ENCODE measurements around the gene PLEKHG2.

Gene PLEKHG2

DNA sequence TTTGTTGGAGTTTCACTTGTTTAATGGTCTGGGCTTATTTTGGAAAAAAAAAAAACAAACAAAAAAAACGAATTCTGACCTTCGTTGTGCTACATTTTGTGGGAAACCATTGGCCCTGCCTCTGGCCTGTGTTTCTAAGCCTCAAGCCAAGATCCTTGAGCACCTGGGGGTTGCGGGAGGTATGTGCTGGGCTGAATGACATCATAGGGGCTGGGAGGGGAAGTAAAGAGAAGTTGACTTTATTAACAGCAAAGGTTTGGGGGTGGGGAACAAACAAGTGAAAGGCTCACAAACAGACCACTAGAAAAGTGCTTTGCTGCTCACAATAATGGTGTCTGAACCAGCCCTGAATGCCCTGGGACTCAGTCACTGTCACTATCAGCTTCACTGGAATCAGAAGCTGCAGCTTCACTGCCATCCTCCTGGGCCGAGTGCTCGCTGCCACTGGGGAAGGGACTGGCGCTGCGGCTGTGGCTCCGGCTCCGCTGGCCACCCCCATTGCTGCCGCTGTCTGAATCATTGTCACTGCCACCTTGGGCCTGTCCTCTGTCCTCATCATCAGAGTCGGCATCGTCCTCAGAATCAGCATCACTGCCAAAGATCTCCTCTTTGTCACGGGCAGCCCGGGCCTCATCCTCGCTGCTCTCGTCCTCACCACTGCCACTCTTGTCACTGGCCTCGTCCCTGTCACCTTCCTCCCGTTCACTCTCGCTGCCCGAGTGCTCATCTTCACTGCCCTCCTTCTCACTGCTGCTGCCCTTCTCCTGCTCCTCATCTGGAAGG is 26.6 kb upstream of the PLEKHG2 start:
- no peak for DNase-seq (ENCODE audit: low spot score)

DNA sequence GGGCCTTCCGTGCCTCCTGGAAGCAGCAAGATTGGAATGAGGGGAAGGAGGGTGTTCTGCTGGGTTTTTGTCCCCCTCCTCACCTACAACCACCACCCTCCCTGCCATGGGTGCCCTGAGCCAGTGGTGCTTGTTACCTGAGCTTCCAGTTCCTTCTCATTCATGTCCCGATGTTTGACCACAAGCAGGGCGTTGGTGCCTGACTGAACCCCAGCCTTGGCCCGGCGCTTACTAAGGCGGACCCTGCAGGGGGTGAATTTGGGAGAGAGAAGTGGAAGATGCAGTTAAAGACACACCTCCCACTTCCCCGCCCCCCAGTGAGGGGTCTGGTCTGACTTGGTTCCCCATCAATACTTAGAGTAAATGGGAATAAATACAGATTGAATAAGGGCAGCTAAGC is 25.9 kb upstream of the PLEKHG2 start:
- DNase-seq (ENCODE audit: low spot score): no peak

DNA sequence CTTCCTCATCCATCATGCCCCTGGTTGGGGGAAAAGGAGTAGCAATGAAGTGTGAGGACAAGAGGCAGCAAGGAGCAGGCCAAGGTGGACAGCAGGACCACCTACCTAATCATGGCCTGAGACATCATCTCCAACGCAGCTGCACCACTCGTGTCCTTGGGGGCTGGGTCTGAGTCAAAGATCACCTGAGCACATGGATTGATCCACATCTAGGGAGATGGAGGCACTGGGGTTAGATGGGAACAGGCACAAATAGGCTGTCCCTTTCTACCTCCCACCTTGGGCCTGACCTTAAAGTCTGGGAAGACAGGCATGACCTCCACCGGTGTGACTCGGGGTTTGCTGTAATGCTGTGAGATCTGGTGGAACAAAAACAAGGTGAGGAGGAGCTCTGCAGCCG is 23.8 kb upstream of the PLEKHG2 start:
- no peak for DNase-seq (ENCODE audit: low spot score)

DNA sequence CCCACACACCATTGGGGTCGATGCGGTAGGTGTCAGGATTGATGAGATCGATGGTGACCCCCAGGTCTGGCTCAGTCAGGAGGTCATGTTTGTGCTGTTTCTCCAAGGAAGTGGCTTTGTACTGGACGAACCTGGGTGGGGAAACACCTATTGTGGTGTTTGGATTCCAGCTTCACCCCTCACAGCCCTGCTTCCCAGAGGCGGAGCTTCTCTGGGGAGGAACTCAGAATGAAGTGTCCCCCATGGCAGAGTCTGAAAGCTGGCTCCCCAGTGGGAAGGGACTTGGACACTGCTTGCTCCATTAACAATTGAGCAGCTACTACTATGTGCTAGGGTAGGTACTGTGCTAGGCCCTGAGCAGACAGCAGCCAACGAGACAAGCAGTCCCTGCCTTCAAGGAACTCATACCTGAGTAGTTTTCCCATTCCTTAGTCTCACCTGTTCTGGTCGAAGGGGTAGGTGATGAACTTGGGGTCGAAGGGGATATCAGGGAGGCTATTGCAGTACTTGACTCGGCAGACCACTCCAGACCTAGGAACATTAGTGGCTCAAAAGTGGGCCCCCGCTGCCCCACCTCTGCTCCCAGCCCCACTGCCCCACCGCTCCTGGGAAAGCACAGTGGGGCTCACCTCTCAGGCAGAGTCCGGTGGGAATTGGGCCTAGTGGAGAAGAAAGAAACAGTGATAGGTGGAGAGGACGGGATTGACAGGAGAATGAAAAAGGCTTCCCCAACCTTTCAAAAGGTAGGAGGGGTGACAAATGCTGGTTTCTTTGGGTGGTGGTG is 22.6 kb upstream of the PLEKHG2 start:
- DNase-seq (ENCODE audit: low spot score): no peak

DNA sequence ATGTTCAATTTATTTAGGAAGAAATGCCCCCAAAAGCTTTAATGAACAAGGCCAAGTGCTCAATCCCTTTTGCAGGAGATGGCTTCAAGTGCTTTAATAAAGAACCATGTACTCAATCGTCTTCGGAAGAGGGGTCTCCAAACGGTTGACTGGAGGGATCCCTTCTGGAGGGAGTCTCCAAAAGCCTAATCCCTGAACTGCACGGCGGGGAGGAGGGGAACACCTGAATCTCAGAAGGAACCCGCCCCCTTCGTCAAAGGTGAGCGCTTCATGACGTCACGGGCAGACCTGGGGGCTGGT is 22.1 kb upstream of the PLEKHG2 start:
- DNase-seq (ENCODE audit: low spot score): no peak

DNA sequence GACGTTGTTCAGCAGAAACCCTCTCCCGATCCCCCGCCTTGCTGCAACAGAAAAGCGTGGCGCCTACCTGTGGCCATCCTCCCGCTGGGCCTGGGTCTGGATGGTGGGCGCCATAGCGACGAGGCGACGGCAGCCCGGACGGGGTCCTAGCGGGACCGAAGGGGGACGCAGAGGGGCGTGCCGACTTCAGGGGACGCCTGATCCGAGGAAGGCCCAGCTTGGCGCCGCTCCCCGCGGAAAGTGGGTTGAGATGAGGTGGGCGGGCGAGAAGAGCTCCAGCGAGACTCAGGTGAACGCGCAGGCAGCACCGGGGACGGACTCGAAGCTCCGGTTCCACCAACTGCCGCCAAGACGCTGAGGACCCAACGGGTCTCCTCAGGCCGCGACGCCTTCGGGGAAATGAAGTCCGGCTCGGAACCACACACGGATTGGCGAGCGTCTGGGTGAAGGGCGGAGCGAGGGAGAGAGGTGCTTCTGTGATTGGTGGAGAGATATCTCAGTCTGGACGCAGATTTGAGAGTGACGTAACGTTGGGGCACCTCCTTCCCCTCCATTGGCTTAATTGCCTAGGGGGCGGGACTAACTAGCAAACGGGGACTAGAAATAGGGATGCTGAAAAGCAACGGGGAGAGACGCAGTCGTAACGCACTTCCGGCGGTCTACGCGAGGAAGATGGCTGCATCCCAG is 21.6 kb upstream of the PLEKHG2 start, which contains the start of the genes MED29 and PAF1:
Gene MED29, plus strand, starts transcription at position 628 of the 687 bp plus-strand sequence. Its CDS starts 45 bp downstream, at position 673.
Gene PAF1, minus strand, starts transcription at position 356 of the 687 bp plus-strand sequence. Its CDS starts 242 bp downstream, at position 114.
- peak; percentile 98 for DNase-seq (ENCODE audit: low spot score)

DNA sequence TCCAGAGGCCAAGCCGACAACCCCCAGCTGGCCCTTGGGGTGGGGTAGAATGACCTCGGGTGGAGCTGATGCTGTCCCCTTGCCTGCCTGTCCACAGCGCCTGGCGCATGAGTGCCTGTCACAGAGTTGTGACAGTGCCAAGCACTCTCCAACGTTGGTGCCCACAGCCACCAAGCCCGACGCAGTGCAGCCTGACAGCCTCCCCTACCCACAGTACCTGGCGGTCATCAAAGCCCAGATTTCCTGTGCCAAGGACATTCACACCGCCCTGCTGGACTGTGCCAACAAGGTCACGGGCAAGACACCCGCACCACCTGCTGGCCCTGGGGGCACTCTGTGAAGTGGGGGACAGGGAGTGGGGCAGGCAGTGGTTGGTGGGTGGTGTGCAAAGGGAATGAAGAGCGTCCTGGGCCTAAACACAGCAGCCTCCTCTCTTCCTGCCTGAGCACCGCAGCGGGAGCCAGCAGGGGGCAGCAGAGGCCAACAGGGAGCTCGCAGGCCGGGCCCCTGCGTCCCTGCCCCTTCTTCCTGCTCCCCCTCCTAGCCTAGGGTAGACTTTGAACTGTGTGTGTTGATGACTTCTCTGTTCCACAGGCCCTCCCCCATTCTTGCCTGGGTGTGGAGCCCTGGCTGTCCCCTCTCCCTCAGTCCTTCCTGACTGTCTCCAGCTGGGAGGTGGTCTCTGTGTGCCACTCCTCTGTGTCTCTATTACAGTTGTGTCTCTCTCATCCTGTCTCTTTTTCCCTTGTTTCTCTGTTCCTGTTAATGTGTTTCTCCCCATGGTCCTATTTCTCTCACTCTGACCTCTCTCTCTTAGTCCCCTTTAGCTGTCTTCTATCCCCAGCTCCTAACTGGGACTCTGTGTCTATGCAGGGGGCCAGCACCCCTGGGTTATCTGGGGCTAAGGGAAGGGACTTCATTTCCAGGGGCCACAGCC is 14.8 kb upstream of the PLEKHG2 start:
- DNase-seq (ENCODE audit: low spot score): peak; percentile 89

DNA sequence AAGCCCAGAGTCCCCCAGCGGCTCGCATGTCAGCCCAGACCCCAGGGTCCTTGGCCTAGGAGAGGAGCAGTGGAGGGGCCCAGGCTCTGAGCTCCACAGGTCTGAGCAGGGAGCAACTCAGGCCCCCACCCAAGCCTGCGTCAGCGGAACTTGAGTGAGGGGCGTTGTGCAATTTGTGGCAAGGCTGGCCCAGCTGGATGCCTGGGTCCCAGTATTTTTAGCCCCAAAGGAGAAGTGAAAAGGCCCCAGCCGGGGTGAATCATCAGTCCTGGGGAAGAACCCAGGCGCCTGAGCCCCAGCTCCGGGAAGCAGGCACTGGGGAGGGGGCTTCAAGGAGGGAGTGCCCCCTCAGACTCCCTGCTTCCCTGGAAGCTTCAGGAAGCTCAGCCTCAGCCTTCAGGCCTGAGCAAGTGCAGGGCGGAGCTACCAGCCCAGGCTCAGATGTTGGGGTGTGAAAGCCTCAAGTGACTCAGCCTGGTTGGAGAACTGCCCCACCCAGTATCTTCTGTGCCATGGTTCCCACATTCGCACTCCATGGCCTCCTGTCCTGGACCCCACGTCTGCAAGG is 14.1 kb upstream of the PLEKHG2 start:
- peak; percentile 84 for DNase-seq (ENCODE audit: low spot score)

DNA sequence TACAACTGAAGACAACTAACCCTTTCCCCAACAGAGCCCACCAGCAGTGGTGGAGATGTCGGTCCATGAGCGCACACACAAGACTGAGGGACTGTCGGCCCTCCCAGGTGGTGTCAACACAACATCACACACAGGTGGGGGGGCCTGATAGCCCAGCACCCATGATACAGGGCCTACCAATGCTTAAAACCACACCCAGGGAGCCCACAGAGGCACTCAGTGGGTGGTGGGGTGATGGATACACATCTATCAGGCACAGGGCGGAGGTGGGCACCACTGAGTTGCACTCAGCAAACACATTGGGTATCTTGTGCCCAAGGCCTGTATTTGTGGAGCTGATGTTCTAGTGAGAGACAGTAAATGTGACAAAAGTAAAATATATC is 12.8 kb upstream of the PLEKHG2 start:
- DNase-seq (ENCODE audit: low spot score): no peak

DNA sequence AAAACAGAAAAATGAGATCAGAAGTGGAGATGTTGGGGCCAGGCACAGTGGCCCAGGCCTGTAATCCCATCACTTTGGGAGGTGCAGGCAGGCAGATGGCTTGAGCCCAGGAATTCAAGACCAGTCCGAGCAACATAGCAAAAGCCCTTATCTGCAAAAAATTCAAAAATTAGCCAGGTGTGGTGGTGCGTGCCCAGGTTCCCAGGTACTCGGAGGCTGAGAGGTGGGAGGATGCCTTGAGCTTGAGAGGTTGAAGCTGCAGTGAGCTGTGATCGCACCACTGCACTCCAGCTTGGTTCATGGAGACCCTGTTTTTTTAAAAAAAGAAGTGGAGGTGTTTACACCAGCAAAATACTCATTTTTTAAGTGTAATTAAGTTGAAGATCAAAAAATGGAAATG is 12.4 kb upstream of the PLEKHG2 start:
- no peak for DNase-seq (ENCODE audit: low spot score)

DNA sequence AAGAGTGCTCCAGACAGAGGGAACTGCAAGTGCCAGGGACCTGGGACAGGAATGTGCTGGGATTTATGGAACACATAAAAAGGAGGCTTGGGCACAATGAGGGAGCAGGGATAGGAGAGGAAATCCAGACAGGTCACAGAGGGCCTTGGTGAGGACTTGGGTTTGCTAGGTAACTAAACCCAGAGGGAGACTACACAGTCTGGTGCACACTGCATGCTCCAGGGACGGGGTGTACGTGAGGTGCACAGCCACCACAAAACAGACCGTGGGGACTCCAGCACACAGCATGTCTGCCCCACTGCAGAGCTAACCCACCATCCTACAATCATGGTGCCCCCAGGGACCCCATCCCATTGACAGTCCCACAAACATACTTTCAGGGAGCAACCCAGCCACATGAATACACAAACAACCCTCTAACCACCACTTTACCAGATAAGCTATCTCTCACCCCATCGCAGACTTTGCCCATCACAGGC is 11.4 kb upstream of the PLEKHG2 start:
- DNase-seq (ENCODE audit: low spot score): no peak

DNA sequence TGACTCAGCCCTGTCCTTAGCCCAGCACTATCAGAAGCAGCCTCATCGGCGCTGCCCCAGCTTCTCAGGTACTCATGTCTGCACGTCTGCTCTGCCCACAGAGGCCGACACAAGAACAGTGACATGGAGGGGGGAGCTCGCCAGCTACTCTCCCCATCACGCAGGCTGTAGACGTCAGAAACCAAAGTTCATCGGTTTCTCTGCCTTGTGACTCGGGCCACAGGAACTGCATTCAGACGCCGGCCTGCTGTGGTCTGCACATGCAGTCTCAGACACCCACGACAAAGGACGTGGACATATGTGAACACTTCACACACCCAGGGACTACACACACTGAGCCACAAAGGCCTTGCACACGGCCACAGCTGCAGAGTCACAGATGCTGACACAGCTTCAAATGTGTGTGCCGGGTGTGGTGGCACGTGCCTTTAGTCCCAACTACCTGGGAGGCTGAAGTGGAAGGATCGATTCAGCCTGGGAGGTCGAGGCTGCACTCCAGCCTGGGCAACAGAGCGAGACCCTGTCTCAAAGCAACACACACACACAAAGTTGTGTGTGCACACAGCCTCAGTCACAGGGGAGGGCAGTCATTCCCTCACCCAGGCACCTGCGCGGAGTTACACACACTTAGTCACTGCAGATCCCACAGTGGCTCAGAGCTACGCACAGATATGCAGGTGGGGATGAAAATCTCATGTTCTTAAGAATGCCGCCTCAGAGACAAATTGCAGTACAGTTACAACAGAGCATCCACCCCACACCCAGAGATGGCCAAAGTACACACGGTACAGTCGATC is 10.7 kb upstream of the PLEKHG2 start:
- no peak for DNase-seq (ENCODE audit: low spot score)

DNA sequence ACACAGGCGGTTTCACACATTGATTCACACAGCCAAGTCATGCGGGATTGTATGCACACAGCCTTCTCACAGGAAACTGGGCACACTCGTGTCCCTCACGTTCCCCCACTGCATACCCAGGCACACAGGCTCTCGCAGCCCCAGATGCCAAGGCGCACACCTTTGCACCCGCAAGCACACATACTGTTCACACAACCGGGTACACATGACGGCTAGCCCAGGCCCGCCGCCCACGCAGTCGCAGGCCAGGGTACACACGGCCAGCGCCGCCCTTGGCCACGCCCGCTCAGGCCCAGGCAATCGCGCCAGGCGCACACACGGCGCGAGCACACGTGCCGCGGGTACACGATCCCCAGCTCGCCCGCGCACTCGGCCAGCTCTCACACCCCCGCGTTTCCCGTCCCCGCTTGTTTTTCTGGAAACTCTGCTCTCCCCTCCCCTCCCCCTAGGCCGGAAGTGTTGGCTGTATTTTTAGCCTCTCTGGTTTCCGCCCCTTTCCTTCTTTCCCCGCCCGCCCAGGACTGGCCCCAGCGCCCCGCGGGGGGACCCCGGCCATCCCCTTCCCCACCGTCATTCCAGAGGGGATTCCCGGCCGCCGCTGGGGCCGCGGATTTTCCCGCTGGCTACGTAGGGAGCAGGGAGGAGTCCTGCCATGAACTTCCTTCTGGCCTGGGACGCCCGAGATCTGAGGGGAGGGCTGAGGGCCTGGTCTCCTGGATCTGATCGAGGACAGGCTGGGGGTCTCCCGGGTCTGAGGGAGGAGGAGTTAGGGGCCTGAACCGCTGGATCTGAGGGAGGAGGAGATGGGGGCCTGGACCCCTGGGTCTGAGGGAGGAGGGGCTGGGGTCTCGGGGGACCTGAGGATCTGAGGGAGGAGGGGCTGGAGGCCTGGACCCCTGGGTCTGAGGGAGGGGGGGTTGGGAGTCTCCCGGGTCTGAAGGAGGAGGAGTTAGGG is 9.8 kb upstream of the PLEKHG2 start:
- DNase-seq (ENCODE audit: low spot score): peak; percentile 81

DNA sequence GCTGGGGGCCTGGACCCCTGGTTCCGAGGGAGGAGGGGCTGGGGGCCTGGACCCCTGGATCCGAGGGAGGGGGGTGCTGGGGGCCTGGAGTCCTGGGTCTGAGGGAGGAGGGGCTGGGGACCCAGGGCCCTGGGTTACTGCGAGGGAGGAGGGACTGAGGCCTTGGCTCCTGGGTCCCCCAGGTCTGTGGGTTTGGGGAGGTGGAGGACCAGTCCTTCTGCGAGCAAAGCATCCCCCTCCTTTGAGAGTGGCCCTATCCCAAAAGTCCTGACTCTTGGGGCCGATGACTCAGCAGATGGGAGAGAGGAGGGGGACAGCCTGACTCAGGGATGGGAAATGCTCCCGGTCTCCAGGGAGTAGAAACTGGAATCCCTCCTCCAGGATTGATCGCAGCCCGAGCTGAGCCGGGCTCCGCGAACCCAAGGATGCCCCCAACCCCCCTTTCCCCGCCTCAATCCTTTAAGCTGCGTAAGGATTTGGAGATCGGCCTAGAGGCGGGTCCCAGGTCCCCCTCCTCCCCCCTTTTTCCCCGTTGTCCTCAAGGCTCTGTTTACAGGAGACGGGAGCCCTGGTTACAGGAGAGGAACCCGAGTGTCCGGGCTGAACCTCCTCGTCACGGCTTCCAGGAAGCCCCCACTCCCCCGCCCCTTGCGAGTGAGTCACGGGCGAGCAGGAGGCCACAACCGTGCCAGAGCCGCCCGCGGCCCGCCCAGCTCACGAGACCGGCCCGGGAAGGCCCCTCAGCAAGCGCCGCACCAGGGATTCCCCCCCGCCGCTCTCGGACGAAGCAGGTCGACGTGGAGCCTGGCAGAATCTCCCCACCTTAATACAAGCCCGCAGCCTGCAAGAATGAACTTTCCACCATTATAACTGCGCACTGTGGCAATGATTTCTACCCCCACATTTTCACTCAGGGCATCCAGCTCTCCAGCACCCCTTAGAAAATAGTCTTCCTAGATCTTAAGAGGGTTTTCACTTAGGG is 8.8 kb upstream of the PLEKHG2 start:
- DNase-seq (ENCODE audit: low spot score): peak; percentile 89

DNA sequence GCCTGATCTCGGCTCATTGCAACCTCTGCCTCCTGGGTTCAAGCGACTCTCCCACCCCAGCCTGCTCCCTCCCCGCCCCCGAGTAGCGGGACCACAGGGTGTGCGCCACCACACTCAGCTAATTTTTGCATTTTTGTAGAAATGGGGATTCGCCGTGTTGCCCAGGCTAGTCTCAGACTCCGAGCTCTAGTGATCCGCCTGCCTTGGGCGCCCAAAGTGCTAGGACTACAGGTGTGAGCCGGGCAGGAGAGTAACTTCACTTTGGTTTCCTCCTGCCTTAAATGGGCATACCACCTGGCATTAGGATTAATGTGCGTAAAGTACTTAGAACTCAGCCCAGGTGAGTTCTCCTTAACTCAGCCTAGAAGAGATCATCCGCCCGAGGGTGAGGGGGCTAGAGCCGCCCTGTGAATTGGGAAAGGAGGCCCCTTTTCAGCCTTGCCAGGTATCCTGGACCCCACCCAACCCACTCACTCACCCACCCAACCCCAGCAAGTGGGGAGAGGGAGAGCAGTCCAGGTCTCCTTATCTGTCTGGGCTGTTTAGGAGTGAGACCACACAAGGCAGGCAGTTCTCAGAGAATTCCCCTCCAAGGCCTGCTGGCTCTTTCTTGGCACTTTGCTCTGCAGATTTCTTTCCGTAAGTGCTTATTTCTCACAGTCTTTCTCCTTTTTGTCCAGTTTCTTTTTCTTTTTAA is 7.1 kb upstream of the PLEKHG2 start:
- no peak for DNase-seq (ENCODE audit: low spot score)

DNA sequence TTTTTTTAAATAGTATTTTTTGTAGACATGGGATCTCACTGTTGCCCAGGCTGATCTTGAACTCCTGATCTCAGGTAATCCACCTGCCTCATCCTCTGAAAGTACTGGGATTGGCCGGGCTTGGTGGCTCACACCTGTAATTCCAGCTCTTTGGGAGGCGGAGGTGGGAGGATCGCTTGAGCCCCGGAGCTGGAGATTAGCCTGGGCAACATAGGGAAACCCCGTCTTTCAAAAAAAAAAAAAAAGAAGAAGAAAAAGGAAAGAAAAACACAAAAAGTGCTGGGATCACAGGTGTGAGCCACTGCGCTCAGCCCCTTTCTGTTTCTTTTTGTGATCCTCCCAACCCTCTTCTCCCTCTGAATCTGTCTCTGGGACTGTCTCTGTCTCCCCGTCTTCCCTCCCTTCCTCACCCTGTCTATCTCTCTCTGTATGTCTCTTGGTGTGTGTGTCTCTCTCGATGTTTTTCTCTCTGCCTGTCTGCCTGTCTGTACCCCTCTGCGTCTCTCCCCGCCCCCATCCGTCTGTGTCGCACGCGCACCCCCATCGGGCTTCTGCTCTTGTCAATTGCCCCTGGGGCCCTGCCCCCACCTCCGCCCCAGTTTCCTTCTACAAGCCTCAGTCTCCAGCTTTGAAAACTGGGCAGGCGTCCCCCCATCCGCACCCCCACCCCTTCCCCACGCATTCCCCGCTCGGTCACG is 6.4 kb upstream of the PLEKHG2 start:
- DNase-seq (ENCODE audit: low spot score): no peak
